GM10266 (cell line): ENCODE measurements around the gene CHRD.

Experiments used
- DNase-seq: peaks from one replicate; pipeline ENCODE4 v3.0.0; 2012; ENCODE audit errors: extremely low spot score
- CTCF ChIP-seq: IDR thresholded peaks from 2 replicates; pipeline ENCODE4 v1.5.1; 2012; ENCODE audit warnings: mild to moderate bottlenecking, low read depth; ENCODE audit not compliant: control insufficient read depth, insufficient read depth; ENCODE audit errors: missing control alignments

The CHRD gene

GRCh38 chr3:184439096-184439495 lies 59.2 kb downstream of the CHRD start:
- no peak for TF ChIP-seq CTCF
- no peak for DNase-seq
